HCT116 (cell line): Measurements from ENCODE around the gene PRRX2. TPM values are rescaled to one million over a fixed set of nuclear protein-coding genes. Genes with fewer than 3 reads are reported as not detected.

Experiments
- ATAC-seq: fragments of 200-7000 bp; cut with Tn5 transposase; 2 replicates; pipeline ENCODE4 v1.9.1; 2020; ENCODE audit warnings: mild to moderate bottlenecking, moderate library complexity
- BruUV-seq: library from RNA; stranded (reverse); fragments of 400-500 nt; replicated peaks from 2 replicates; lab custom pipeline; 2021; lab: Mats Ljungman, UMichigan
- CTCF ChIA-PET: fragments of 300-600 bp; sonication (Branson Sonifier 250); formaldehyde crosslinking; loops from one replicate; lab custom pipeline; 2021; ENCODE audit warnings: antibody characterized with exemption; lab: Charles Lee
- POLR2A ChIA-PET: fragments of 300-600, 350-600 bp; sonication (Branson Sonifier 250); formaldehyde crosslinking; loops from one replicate; lab custom pipeline; 2021; ENCODE audit warnings: antibody characterized with exemption; lab: Charles Lee
- RAD21 ChIA-PET, 2 experiments: fragments of 300-600 bp; sonication (Branson Sonifier 250); formaldehyde crosslinking; loops; one replicate each; lab custom pipeline; 2023; ENCODE audit warnings: low total read pairs in 2 of 2; ENCODE audit not compliant: uncharacterized antibody in 2 of 2, unreplicated experiment in 2 of 2, low non-redundant PET in 1 of 2; lab: Charles Lee
- DNase-seq: peaks from one replicate; pipeline ENCODE4 v3.0.0-alpha.2; 2010; ENCODE audit warnings: low read depth, low spot score
- H2AFZ ChIP-seq: fragments of 200-600 bp; shearing (Covaris generic), sonication (generic); 2 replicates; pipeline ENCODE4 v1.6.1; 2017; ENCODE audit warnings: low read depth, mixed run types, mixed read lengths, antibody characterized with exemption, low read length; ENCODE audit not compliant: poor library complexity, severe bottlenecking
- H3K27ac ChIP-seq: 2 replicates; pipeline ENCODE4 v1.5.1; 2012; ENCODE audit warnings: low read depth, low read length
- H3K27me3 ChIP-seq: fragments of 200-600 bp; sonication (generic); 2 replicates; pipeline ENCODE4 v1.6.1; 2016; ENCODE audit warnings: mixed run types, low read length, mixed read lengths; ENCODE audit not compliant: insufficient read depth
- H3K36me3 ChIP-seq, 2 experiments: fragments of 200-500 bp in 1 of 2; fragments of 200-600 bp in 1 of 2; sonication (Bioruptor generic) in 1 of 2; sonication (generic) in 1 of 2; 2 replicates each; pipeline versions ENCODE4 v1.5.1 to v1.6.1; 2014 to 2016; ENCODE audit warnings: low read length in 2 of 2, inconsistent platforms in 1 of 2, mixed read lengths in 1 of 2, mixed run types in 1 of 2; ENCODE audit not compliant: insufficient read depth in 2 of 2, control insufficient read depth in 1 of 2
- H3K4me1 ChIP-seq, 2 experiments: fragments of 200-600 bp in 1 of 2; sonication (generic) in 1 of 2; 2 replicates each; pipeline versions ENCODE4 v1.5.1 to v1.6.1; 2012 to 2017; ENCODE audit warnings: low read length in 2 of 2, inconsistent platforms in 1 of 2, mild to moderate bottlenecking in 1 of 2, mixed read lengths in 1 of 2, mixed run types in 1 of 2, moderate library complexity in 1 of 2; ENCODE audit not compliant: insufficient read depth in 2 of 2, control insufficient read depth in 1 of 2
- H3K4me2 ChIP-seq: fragments of 200-600 bp; sonication (generic); 2 replicates; pipeline ENCODE4 v1.6.1; 2017; ENCODE audit warnings: mixed run types, low read length, mixed read lengths
- H3K4me3 ChIP-seq, 2 experiments: fragments of 200-600 bp in 1 of 2; sonication (generic) in 1 of 2; replicated peaks in 1 of 2; 2 replicates each; pipeline ENCODE4 v1.5.1; 2011 to 2016; ENCODE audit warnings: low read length in 2 of 2, control low read depth in 1 of 2, low read depth in 1 of 2, mild to moderate bottlenecking in 1 of 2, mixed read lengths in 1 of 2, mixed run types in 1 of 2
- H3K79me2 ChIP-seq: fragments of 200-600 bp; sonication (generic); 2 replicates; pipeline ENCODE4 v1.6.1; 2017; ENCODE audit warnings: mild to moderate bottlenecking, mixed run types, low read length, moderate library complexity, mixed read lengths; ENCODE audit not compliant: insufficient read depth
- H3K9ac ChIP-seq: fragments of 200-600 bp; sonication (generic); 2 replicates; pipeline ENCODE4 v1.6.1; 2016; ENCODE audit warnings: low read length, mixed read lengths
- H3K9me2 ChIP-seq: fragments of 200-600 bp; sonication (generic), shearing (Covaris generic); 2 replicates; pipeline ENCODE4 v1.6.1; 2017; ENCODE audit warnings: mixed run types, mild to moderate bottlenecking, moderate library complexity; ENCODE audit not compliant: insufficient read depth
- H3K9me3 ChIP-seq, 2 experiments: fragments of 200-500 bp in 1 of 2; fragments of 200-600 bp in 1 of 2; sonication (Bioruptor generic) in 1 of 2; sonication (generic) in 1 of 2; 2 replicates each; pipeline ENCODE4 v1.6.1; 2014 to 2017; ENCODE audit warnings: low read length in 2 of 2, mixed read lengths in 2 of 2, inconsistent platforms in 1 of 2, low read depth in 1 of 2, mild to moderate bottlenecking in 1 of 2, mixed run types in 1 of 2, moderate library complexity in 1 of 2; ENCODE audit not compliant: control insufficient read depth in 1 of 2, insufficient read depth in 1 of 2
- H4K20me1 ChIP-seq: fragments of 200-600 bp; sonication (generic), shearing (Covaris generic); 2 replicates; pipeline ENCODE4 v1.6.1; 2017; ENCODE audit warnings: mixed run types, mild to moderate bottlenecking, moderate library complexity; ENCODE audit not compliant: insufficient read depth
- CBX3 ChIP-seq: IDR thresholded peaks from 2 replicates; pipeline ENCODE4 v1.6.1; 2012; ENCODE audit warnings: low read depth
- EGR1 ChIP-seq: IDR thresholded peaks from 2 replicates; pipeline ENCODE4 v1.6.1; 2012; ENCODE audit warnings: low read depth
- ELF1 ChIP-seq: IDR thresholded peaks from 2 replicates; pipeline ENCODE4 v1.6.1; 2012; ENCODE audit warnings: low read depth, borderline replicate concordance
- EZH2 ChIP-seq: fragments of 200-600 bp; sonication (generic); IDR thresholded peaks from 2 replicates; pipeline ENCODE4 v1.6.1; 2017; ENCODE audit warnings: antibody characterized with exemption, mixed run types
- POLR2A ChIP-seq: IDR thresholded peaks from 2 replicates; pipeline ENCODE4 v1.7.0; 2011; ENCODE audit warnings: borderline replicate concordance; ENCODE audit not compliant: insufficient read depth, insufficient read length; ENCODE audit errors: extremely low read depth
- POLR2AphosphoS5 ChIP-seq: IDR thresholded peaks from 2 replicates; pipeline ENCODE4 v1.6.1; 2011; ENCODE audit warnings: mild to moderate bottlenecking, low read depth, low read length, moderate library complexity
- RAD21 ChIP-seq: IDR thresholded peaks from 2 replicates; pipeline ENCODE4 v1.6.1; 2012; ENCODE audit warnings: low read depth, mild to moderate bottlenecking
- SIN3A ChIP-seq: IDR thresholded peaks from 2 replicates; pipeline ENCODE4 v1.6.1; 2012; ENCODE audit warnings: low read depth
- YY1 ChIP-seq: IDR thresholded peaks from 2 replicates; pipeline ENCODE4 v1.6.1; 2011; ENCODE audit warnings: low read length, low read depth, moderate library complexity, mild to moderate bottlenecking; ENCODE audit not compliant: insufficient replicate concordance; ENCODE audit errors: extremely low read depth
- ZFX ChIP-seq: fragments of 450-650 bp; IDR thresholded peaks from 2 replicates; pipeline ENCODE4 v1.6.1; 2017
- ZNF274 ChIP-seq: fragments of 200-500 bp; sonication (Bioruptor generic); IDR thresholded peaks from 2 replicates; pipeline ENCODE4 v1.6.1; 2014; ENCODE audit warnings: mild to moderate bottlenecking, low read depth, low read length, inconsistent platforms
- intact Hi-C: fragments of 100-400 bp; cut with micrococcal nuclease; formaldehyde crosslinking; loops from 2 replicates; pipeline ENCODE4 v1.10.0; 2022
- total RNA-seq: library from RNA; stranded (reverse); gene quantifications from one replicate; pipeline ENCODE4 v1.2.1, GENCODE V29; 2021; ENCODE audit not compliant: unreplicated experiment
- TF ChIP-seq, protein P1 (sequence below): IDR thresholded peaks from 2 replicates; pipeline ENCODE4 v1.6.1; 2012
- TF ChIP-seq, protein P2 (sequence below): IDR thresholded peaks from 2 replicates; pipeline ENCODE4 v1.6.1; 2011; ENCODE audit warnings: mild to moderate bottlenecking, low read length, moderate library complexity; ENCODE audit not compliant: insufficient replicate concordance; ENCODE audit errors: extremely low read depth
- TF ChIP-seq, protein P3 (sequence below): IDR thresholded peaks from 2 replicates; pipeline ENCODE4 v1.6.1; 2012

Gene PRRX2
- total RNA-seq, 1 experiment from 2014 or later, result 25.5 TPM

DNA sequence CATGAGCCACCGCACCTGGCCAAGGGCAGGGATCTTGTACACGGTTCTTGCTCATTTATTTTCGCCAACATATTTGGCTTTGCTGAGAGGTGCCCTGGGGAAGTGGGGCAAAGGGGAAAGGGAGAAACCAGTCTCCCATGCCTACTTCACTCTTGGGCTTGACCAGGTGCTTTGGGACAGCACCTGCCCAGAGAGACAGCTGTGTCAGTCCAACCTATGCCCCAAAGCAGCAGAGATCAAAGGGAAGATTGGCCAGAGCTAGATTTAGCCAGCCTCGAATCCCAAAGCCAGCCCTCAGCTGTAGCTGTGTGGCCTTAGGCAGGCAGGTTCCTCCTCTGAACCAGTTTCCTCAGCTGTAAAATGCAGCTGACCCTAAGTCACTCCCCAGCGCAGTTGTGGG is 89.7 kb downstream of the PRRX2 start:
- DNase-seq (no peak), ATAC-seq (no peak)
- no peak overlapping the region for H3K9ac ChIP-seq
- H3K27me3 ChIP-seq, result no peaks in the 10 kb centered on the region
- ChIA-PET POLR2A (no interaction called here), CTCF (no interaction called here), RAD21 (no interaction called here)
- no peaks in the 10 kb centered on the region for H3K9me3 ChIP-seq
- H3K4me3 ChIP-seq, result no peak overlapping the region
- no peak overlapping the region for H2AFZ ChIP-seq
- intact Hi-C loops, result no loop called here
- no peaks in the 10 kb centered on the region for H3K9me2 ChIP-seq
- H3K27ac ChIP-seq, result no peak overlapping the region
- peaks cover 28 to 42% of the 10 kb centered on the region in 2 experiments for H3K4me1 ChIP-seq
- no peaks in the 10 kb centered on the region for H4K20me1 ChIP-seq
- H3K36me3 ChIP-seq, result no peaks in the 10 kb centered on the region
- H3K4me2 ChIP-seq, result no peak overlapping the region
- no peak for TF ChIP-seq SIN3A
- TF ChIP-seq CBX3, result no peak
- no peak for TF ChIP-seq EZH2
- no peak for TF ChIP-seq EGR1
- no peak for TF ChIP-seq POLR2A
- no peak for TF ChIP-seq POLR2AphosphoS5
- H3K79me2 ChIP-seq, result no peaks in the 10 kb centered on the region
- no TSS peak for BruUV-seq

DNA sequence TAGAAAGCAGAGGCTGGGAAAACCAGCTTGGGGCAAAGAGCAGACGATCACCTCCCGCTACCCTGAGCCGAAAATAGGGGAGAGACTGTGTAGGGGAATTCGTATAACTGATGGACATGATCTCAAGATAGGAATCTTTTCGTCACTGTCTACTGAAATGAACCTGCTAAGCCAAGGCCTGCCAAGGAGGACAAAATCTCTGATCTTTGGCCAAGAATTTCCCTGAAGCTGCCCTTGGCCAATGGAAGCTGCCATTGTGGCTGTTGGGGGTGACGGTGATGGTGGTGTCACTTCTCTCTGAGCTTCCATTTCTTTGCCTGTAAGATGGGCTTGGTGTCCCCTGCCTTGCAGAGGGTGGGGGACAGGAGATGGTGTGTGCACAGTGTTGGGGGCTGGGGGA is 90.7 kb downstream of the PRRX2 start:
- ChIA-PET RAD21 (no interaction called here), POLR2A (no interaction called here), CTCF (interaction anchor here (1.0 kb wide), 1 partner anchor 11 kb away, joined by 3 read pairs; no protein-coding TSS in a partner anchor)
- Histone ChIP-seq H3K4me2 (no peak overlapping the region), H3K9me3 (no peaks in the 10 kb centered on the region), H3K4me3 (no peak overlapping the region), H3K36me3 (no peaks in the 10 kb centered on the region), H3K27ac (no peak overlapping the region), H3K9me2 (no peaks in the 10 kb centered on the region), H2AFZ (no peak overlapping the region), H3K9ac (no peak overlapping the region), H4K20me1 (no peaks in the 10 kb centered on the region), H3K27me3 (no peaks in the 10 kb centered on the region), H3K4me1 (peaks cover 20 to 39% of the 10 kb centered on the region in 2 experiments), H3K79me2 (no peaks in the 10 kb centered on the region)
- DNase-seq, result no peak
- BruUV-seq, result no TSS peak
- no peak for ATAC-seq
- intact Hi-C loops, result no loop called here
- TF ChIP-seq ZNF274 (no peak), ELF1 (no peak), YY1 (no peak), ZFX (no peak), EGR1 (no peak), RAD21 (no peak), SIN3A (no peak)
- TF ChIP-seq, protein P1, sequence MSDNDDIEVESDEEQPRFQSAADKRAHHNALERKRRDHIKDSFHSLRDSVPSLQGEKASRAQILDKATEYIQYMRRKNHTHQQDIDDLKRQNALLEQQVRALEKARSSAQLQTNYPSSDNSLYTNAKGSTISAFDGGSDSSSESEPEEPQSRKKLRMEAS, result no peak
- TF ChIP-seq, protein P2, sequence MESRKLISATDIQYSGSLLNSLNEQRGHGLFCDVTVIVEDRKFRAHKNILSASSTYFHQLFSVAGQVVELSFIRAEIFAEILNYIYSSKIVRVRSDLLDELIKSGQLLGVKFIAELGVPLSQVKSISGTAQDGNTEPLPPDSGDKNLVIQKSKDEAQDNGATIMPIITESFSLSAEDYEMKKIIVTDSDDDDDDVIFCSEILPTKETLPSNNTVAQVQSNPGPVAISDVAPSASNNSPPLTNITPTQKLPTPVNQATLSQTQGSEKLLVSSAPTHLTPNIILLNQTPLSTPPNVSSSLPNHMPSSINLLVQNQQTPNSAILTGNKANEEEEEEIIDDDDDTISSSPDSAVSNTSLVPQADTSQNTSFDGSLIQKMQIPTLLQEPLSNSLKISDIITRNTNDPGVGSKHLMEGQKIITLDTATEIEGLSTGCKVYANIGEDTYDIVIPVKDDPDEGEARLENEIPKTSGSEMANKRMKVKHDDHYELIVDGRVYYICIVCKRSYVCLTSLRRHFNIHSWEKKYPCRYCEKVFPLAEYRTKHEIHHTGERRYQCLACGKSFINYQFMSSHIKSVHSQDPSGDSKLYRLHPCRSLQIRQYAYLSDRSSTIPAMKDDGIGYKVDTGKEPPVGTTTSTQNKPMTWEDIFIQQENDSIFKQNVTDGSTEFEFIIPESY, result no peak
- TF ChIP-seq, protein P3, sequence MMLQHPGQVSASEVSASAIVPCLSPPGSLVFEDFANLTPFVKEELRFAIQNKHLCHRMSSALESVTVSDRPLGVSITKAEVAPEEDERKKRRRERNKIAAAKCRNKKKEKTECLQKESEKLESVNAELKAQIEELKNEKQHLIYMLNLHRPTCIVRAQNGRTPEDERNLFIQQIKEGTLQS, result no peak
